K562 (cell line): Measurements from ENCODE around the gene NEMP1. TPM values are rescaled to one million over a fixed set of nuclear protein-coding genes. Genes with fewer than 3 reads are reported as not detected.
A peak's percentile ranks its signal among the peaks of the same experiment; 100 is the strongest.

ENCODE experiments used
- CBX2 ChIP-seq: fragments of 200-600 bp; sonication (generic); IDR thresholded peaks from one replicate; pipeline ENCODE4 v1.6.1; 2012; ENCODE audit warnings: mild to moderate bottlenecking, low read length, inconsistent platforms; ENCODE audit not compliant: insufficient read depth, poor library complexity, severe bottlenecking
- CREB1 ChIP-seq, 2 experiments: sonication (generic) in 1 of 2; formaldehyde crosslinking in 1 of 2; IDR thresholded peaks; 2 replicates each; pipeline versions ENCODE4 v1.6.1 to v1.8.0; 2012 to 2022; ENCODE audit warnings: inconsistent platforms in 1 of 2, mild to moderate bottlenecking in 1 of 2, missing genetic modification reagents in 1 of 2, moderate library complexity in 1 of 2
- FOXM1 ChIP-seq, 2 experiments: fragments of 450-650 bp in 1 of 2; sonication (generic) in 1 of 2; formaldehyde crosslinking in 1 of 2; IDR thresholded peaks; 2 replicates each; pipeline versions ENCODE4 v1.6.1 to v1.9.0; 2017 to 2022; ENCODE audit warnings: low read depth in 2 of 2, mild to moderate bottlenecking in 2 of 2, missing genetic modification reagents in 1 of 2, moderate library complexity in 1 of 2
- FOXO4 ChIP-seq: fragments of 450-650 bp; formaldehyde crosslinking; IDR thresholded peaks from 2 replicates; pipeline ENCODE4 v1.4.0; 2020; ENCODE audit warnings: mild to moderate bottlenecking, moderate library complexity
- HDAC3 ChIP-seq: fragments of 450-650 bp; IDR thresholded peaks from 2 replicates; pipeline ENCODE4 v1.6.1; 2018; ENCODE audit warnings: borderline replicate concordance, mild to moderate bottlenecking, moderate library complexity; ENCODE audit not compliant: partially characterized antibody
- ID3 ChIP-seq, 2 experiments: fragments of 250-450 bp in 1 of 2; fragments of 450-650 bp in 1 of 2; sonication (Bioruptor Pico) in 1 of 2; IDR thresholded peaks; 2 replicates each; pipeline versions ENCODE4 v1.6.1 to v1.8.0; 2016 to 2021; ENCODE audit warnings: mild to moderate bottlenecking in 2 of 2, moderate library complexity in 2 of 2, missing compliant biosample characterization in 1 of 2, missing genetic modification characterization in 1 of 2
- KLF16 ChIP-seq: IDR thresholded peaks from 2 replicates; pipeline ENCODE4 v1.6.1; 2016; ENCODE audit warnings: antibody characterized with exemption
- NEUROD1 ChIP-seq: fragments of 150-350 bp; IDR thresholded peaks from 2 replicates; pipeline ENCODE4 v1.6.1; 2014; ENCODE audit warnings: borderline replicate concordance, low read length, low read depth; ENCODE audit not compliant: partially characterized antibody
- NR2C2 ChIP-seq, 2 experiments: fragments of 200-800 bp in 1 of 2; sonication (Bioruptor generic) in 1 of 2; sonication (generic) in 1 of 2; formaldehyde crosslinking in 1 of 2; IDR thresholded peaks; 2 replicates each; pipeline versions ENCODE4 v1.6.1 to v1.8.0; 2016 to 2022; ENCODE audit warnings: mild to moderate bottlenecking in 1 of 2, missing compliant biosample characterization in 1 of 2, missing genetic modification characterization in 1 of 2, missing genetic modification reagents in 1 of 2
- POLR2AphosphoS5 ChIP-seq: IDR thresholded peaks from 2 replicates; pipeline ENCODE4 v1.6.1; 2011; ENCODE audit warnings: mild to moderate bottlenecking, low read depth, low read length, moderate library complexity; ENCODE audit not compliant: control insufficient read depth, insufficient read depth
- POLR2G ChIP-seq: fragments of 200-400 bp; formaldehyde crosslinking; IDR thresholded peaks from 2 replicates; pipeline ENCODE4 v1.6.1; 2017; ENCODE audit warnings: low read depth, mild to moderate bottlenecking, antibody characterized with exemption, low read length, moderate library complexity
- RBFOX2 ChIP-seq: fragments of 200-400 bp; formaldehyde crosslinking; IDR thresholded peaks from 2 replicates; pipeline ENCODE4 v1.6.1; 2017; ENCODE audit warnings: low read depth, mild to moderate bottlenecking, low read length, moderate library complexity
- RBM34 ChIP-seq: fragments of 200-400 bp; formaldehyde crosslinking; IDR thresholded peaks from 2 replicates; pipeline ENCODE4 v1.6.1; 2018; ENCODE audit warnings: low read length, borderline replicate concordance; ENCODE audit not compliant: insufficient read depth
- TBP ChIP-seq: optimal IDR thresholded peaks from 2 replicates; pipeline ENCODE3; 2011; ENCODE audit warnings: low read depth, low read length, improper control_type of control experiment
- THAP7 ChIP-seq: fragments of 250-450 bp; sonication (Bioruptor Pico); IDR thresholded peaks from 2 replicates; pipeline ENCODE4 v1.5.0; 2021
- ZBED1 ChIP-seq: IDR thresholded peaks from 2 replicates; pipeline ENCODE4 v1.6.1; 2014
- ZBTB7A ChIP-seq: IDR thresholded peaks from 2 replicates; pipeline ENCODE4 v1.6.1; 2011; ENCODE audit warnings: low read depth, mild to moderate bottlenecking, low read length, moderate library complexity, borderline replicate concordance; ENCODE audit not compliant: control insufficient read depth
- ZNF253 ChIP-seq: fragments of 250-450 bp; sonication (Bioruptor Pico); conservative IDR thresholded peaks from 2 replicates; pipeline ENCODE4 v1.6.1; 2021; ENCODE audit warnings: mild to moderate bottlenecking
- ZNF274 ChIP-seq: IDR thresholded peaks from 2 replicates; pipeline ENCODE4 v1.6.1; 2011; ENCODE audit warnings: low read depth, mild to moderate bottlenecking, low read length, moderate library complexity, borderline replicate concordance
- ZNF740 ChIP-seq, 3 experiments: fragments of 200-800 bp in 1 of 3; sonication (Bioruptor generic) in 1 of 3; sonication (generic) in 1 of 3; formaldehyde crosslinking in 1 of 3; IDR thresholded peaks; 2 replicates each; pipeline versions ENCODE4 v1.6.1 to v1.8.0; 2016 to 2022; ENCODE audit warnings: mild to moderate bottlenecking in 2 of 3, missing compliant biosample characterization in 2 of 3, missing genetic modification characterization in 2 of 3, missing genetic modification reagents in 1 of 3
- ZNF780A ChIP-seq: fragments of 250-450 bp; sonication (Bioruptor Pico); IDR thresholded peaks from 2 replicates; pipeline ENCODE4 v1.5.0; 2021; ENCODE audit warnings: mild to moderate bottlenecking
- polyA plus RNA-seq, 8 experiments: library from polyadenylated mRNA; depleted of rRNA in 4 of 8; stranded (reverse) in 5 of 8; unstranded in 3 of 8; fragments of >200 nt; fragmentation: Nextera tagmentation in 2 of 8; fragmentation: Illumina TruSeq in 1 of 8; extraction: Ambion mirVana in 2 of 8; extraction: Trizol in 1 of 8; gene quantifications; 2 replicates each; pipeline versions ENCODE4 v1.2.1 to v1.2.3, GENCODE V29; 2011 to 2014; ENCODE audit warnings: inconsistent platforms in 1 of 8, missing spikeins in 1 of 8
- total RNA-seq, 7 experiments: library from RNA; depleted of rRNA in 6 of 7; stranded (reverse); fragments of >200 nt in 6 of 7; fragmentation: Illumina TruSeq in 2 of 7; extraction: Trizol in 2 of 7; gene quantifications; 2 replicates each; pipeline versions ENCODE4 v1.2.1 to v1.2.3, GENCODE V29; 2011 to 2021; ENCODE audit warnings: low replicate concordance in 1 of 7

NEMP1 gene
- total and polyA plus RNA-seq, 9 of the 15 experiments (the other 6 are each of a cell fraction or from before 2014, with no cell fraction given): 9.5 to 82.2 (median 41.2) TPM

GRCh38 chr12:57087691-57088353 is 9.2 kb upstream of the NEMP1 start (continued):
- peak; percentile 43; the same call in 1 of the 2 replicates for TF ChIP-seq ZNF740 (CRISPR knock-in tag; IDR thresholded peaks at IDR 0.05)
- peak; percentile 57 to 69; a peak in 2 of 4 replicates for TF ChIP-seq ZNF740 (tag; IDR thresholded peaks at IDR 0.05)
- no peak for TF ChIP-seq RBM34
- TF ChIP-seq ZNF780A (CRISPR knock-in tag): no peak
- peak; percentile 57; the same call in 1 of the 2 replicates for TF ChIP-seq POLR2AphosphoS5
- TF ChIP-seq NEUROD1: no peak
- no peak for TF ChIP-seq HDAC3
- TF ChIP-seq CBX2: no peak
- peak; percentile 45; the same call in 1 of the 2 replicates for TF ChIP-seq POLR2G
- TF ChIP-seq FOXO4 (CRISPR knock-in tag): no peak
- no peak for TF ChIP-seq ID3 (CRISPR knock-in tag; IDR thresholded peaks at IDR 0.05)
- 0 out of 2 replicates have a peak, but pooled peaks have one; percentile 13 for TF ChIP-seq ID3 (tag; IDR thresholded peaks at IDR 0.05)
- no peak for TF ChIP-seq THAP7 (CRISPR knock-in tag)
- TF ChIP-seq FOXM1 (IDR thresholded peaks at IDR 0.05; ENCODE audit: low read depth): no peak
- 0 out of 2 replicates have a peak, but pooled peaks have one; percentile 14 for TF ChIP-seq FOXM1 (CRISPR knock-in tag; IDR thresholded peaks at IDR 0.05; ENCODE audit: low read depth)
- TF ChIP-seq NR2C2 (CRISPR knock-in tag; IDR thresholded peaks at IDR 0.05): no peak
- peak; percentile 34; the same call in 1 of the 2 replicates for TF ChIP-seq NR2C2 (tag; IDR thresholded peaks at IDR 0.05)
- TF ChIP-seq KLF16: peak; percentile 37; the same call in 1 of the 2 replicates
- no peak for TF ChIP-seq ZNF274
- peak; percentile 74 for TF ChIP-seq RBFOX2
- TF ChIP-seq ZBED1: 0 out of 2 replicates have a peak, but pooled peaks have one; percentile 43
- 0 out of 2 replicates have a peak, but pooled peaks have one; percentile 12 for TF ChIP-seq CREB1 (IDR thresholded peaks at IDR 0.05)
- peak; percentile 27; the same call in 1 of the 2 replicates for TF ChIP-seq CREB1 (CRISPR knock-in tag; IDR thresholded peaks at IDR 0.05)
- TF ChIP-seq ZBTB7A: peak; percentile 87
- peak; percentile 32 for TF ChIP-seq TBP
- TF ChIP-seq ZNF253 (CRISPR knock-in tag): no peak
